WERI-Rb-1 (cell line): ENCODE results near the gene TP53I13.

ENCODE experiments used
- DNase-seq: peaks from one replicate; pipeline ENCODE4 v3.0.0-alpha.2; 2020
- H3K27ac ChIP-seq: fragments of 250-450 bp; sonication (Bioruptor Pico); 2 replicates; pipeline ENCODE4 v1.5.1; 2020; ENCODE audit warnings: mild to moderate bottlenecking, moderate library complexity
- H3K27me3 ChIP-seq: fragments of 250-450 bp; sonication (Bioruptor Pico); 2 replicates; pipeline ENCODE4 v1.5.1; 2021; ENCODE audit warnings: mild to moderate bottlenecking, low read depth, moderate library complexity; ENCODE audit not compliant: insufficient read depth, severe bottlenecking
- H3K36me3 ChIP-seq: fragments of 250-450 bp; sonication (Bioruptor Pico); 2 replicates; pipeline ENCODE4 v1.5.1; 2020; ENCODE audit warnings: mild to moderate bottlenecking, moderate library complexity
- H3K4me3 ChIP-seq: 2 replicates; pipeline ENCODE4 v1.5.1; 2011; ENCODE audit warnings: low read depth, mild to moderate bottlenecking, control low read depth, low read length
- H3K9me3 ChIP-seq: fragments of 250-450 bp; sonication (Bioruptor Pico); 2 replicates; pipeline ENCODE4 v1.5.1; 2021; ENCODE audit warnings: mild to moderate bottlenecking, moderate library complexity; ENCODE audit not compliant: severe bottlenecking
- CTCF ChIP-seq: IDR thresholded peaks from 2 replicates; pipeline ENCODE4 v1.5.1; 2011; ENCODE audit warnings: low read depth, mild to moderate bottlenecking, control low read depth, inconsistent platforms, low read length

TP53I13 gene

GRCh38 chr17:29563816-29564215 lies 4.7 kb upstream of the TP53I13 start:
- TF ChIP-seq CTCF = no peak
- Histone ChIP-seq H3K27me3 (no peaks in the 10 kb centered on the region), H3K27ac (no peak overlapping the region), H3K4me3 (no peak overlapping the region), H3K9me3 (no peaks in the 10 kb centered on the region), H3K36me3 (peaks cover 3% of the 10 kb centered on the region; the same call in 1 of the 2 replicates)
- DNase-seq = no peak

- peak overlapping the region; percentile 56 for H3K4me3 ChIP-seq
- peak overlapping the region; percentile 68 for H3K27ac ChIP-seq
- peak; percentile 31; the same call in 1 of the 2 replicates for TF ChIP-seq CTCF
- peak; percentile 72 for DNase-seq
- H3K9me3 ChIP-seq = no peaks in the 10 kb centered on the region
- peaks cover 3% of the 10 kb centered on the region; the same call in 1 of the 2 replicates for H3K36me3 ChIP-seq
- no peaks in the 10 kb centered on the region for H3K27me3 ChIP-seq
Measured at GRCh38 chr17:29565643-29566472, 2.6 kb upstream of the TP53I13 start.

- Histone ChIP-seq H3K4me3 (peak within 1 kb of the TSS; percentile 56), H3K36me3 (peaks cover 6% of the 10 kb centered on the region), H3K27me3 (no peaks in the 10 kb centered on the region), H3K9me3 (no peaks in the 10 kb centered on the region), H3K27ac (peak within 1 kb of the TSS; percentile 72)
- DNase-seq = peak; percentile 64
- no peak for TF ChIP-seq CTCF
Measured at GRCh38 chr17:29566473-29567303, 1.8 kb upstream of the TP53I13 start, which contains the start of gene ABHD15. TSS of gene ABHD15 (minus strand) at chr17:29567037. CDS start at chr17:29566966, 71 bp downstream.

GRCh38 chr17:29567304-29567553 lies 1.3 kb upstream of the TP53I13 start:
- DNase-seq = no peak
- no peak for TF ChIP-seq CTCF
- Histone ChIP-seq H3K27me3 (no peaks in the 10 kb centered on the region), H3K36me3 (peaks cover 11% of the 10 kb centered on the region), H3K9me3 (no peaks in the 10 kb centered on the region), H3K4me3 (peak overlapping the region; percentile 56), H3K27ac (peak overlapping the region; percentile 72)

GRCh38 chr17:29567554-29568330 lies 759 bp upstream of the TP53I13 start:
- no peaks in the 10 kb centered on the region for H3K9me3 ChIP-seq
- peak; percentile 44 for TF ChIP-seq CTCF
- H3K27me3 ChIP-seq = no peaks in the 10 kb centered on the region
- peaks cover 10% of the 10 kb centered on the region for H3K36me3 ChIP-seq
- peak overlapping the region; percentile 72 for H3K27ac ChIP-seq
- DNase-seq = peak; percentile 82
- H3K4me3 ChIP-seq = peak overlapping the region; percentile 56
